ENCODE measurements around the gene PLCG2.

PLCG2 gene

GRCh38 chr16:81732699-81733098, 46.4 kb upstream of the PLCG2 start:
- Histone ChIP-seq H3K9ac (ENCODE audit: low read length) (no peak overlapping the region), H3K27me3 (ENCODE audit: low read depth, low read length) (no peaks in the 10 kb centered on the region), H2AFZ (ENCODE audit: low read depth, low read length) (no peak overlapping the region), H3K27ac (ENCODE audit: low read length) (no peak overlapping the region), H3K9me3 (ENCODE audit: insufficient read depth, low read length) (no peaks in the 10 kb centered on the region), H3K4me1 (ENCODE audit: low read length) (peaks cover 45% of the 10 kb centered on the region), H3K79me2 (ENCODE audit: low read length) (no peaks in the 10 kb centered on the region), H3K4me3 (ENCODE audit: low read length) (no peak overlapping the region), H3K4me2 (ENCODE audit: low read length) (no peak overlapping the region), H3K36me3 (replicated peaks; ENCODE audit: low read depth, low read length) (no peaks in the 10 kb centered on the region), H4K20me1 (ENCODE audit: insufficient read depth, low read length) (no peaks in the 10 kb centered on the region)
- TF ChIP-seq EZH2phosphoT487 (IDR thresholded peaks at IDR 0.05; ENCODE audit: low read depth): no peak
- TF ChIP-seq CTCF (IDR thresholded peaks at IDR 0.05; ENCODE audit: low read depth, low read length): peak; percentile 25; the same call in 1 of the 2 replicates

GRCh38 chr16:81733295-81733694, 45.8 kb upstream of the PLCG2 start:
- no peak overlapping the region for H3K9ac ChIP-seq (ENCODE audit: low read length)
- peaks cover 45% of the 10 kb centered on the region for H3K4me1 ChIP-seq (ENCODE audit: low read length)
- H3K9me3 ChIP-seq (ENCODE audit: insufficient read depth, low read length): no peaks in the 10 kb centered on the region
- H3K4me2 ChIP-seq (ENCODE audit: low read length): no peak overlapping the region
- no peak overlapping the region for H2AFZ ChIP-seq (ENCODE audit: low read depth, low read length)
- no peaks in the 10 kb centered on the region for H3K27me3 ChIP-seq (ENCODE audit: low read depth, low read length)
- H3K27ac ChIP-seq (ENCODE audit: low read length): no peak overlapping the region
- no peaks in the 10 kb centered on the region for H3K36me3 ChIP-seq (replicated peaks; ENCODE audit: low read depth, low read length)
- no peaks in the 10 kb centered on the region for H4K20me1 ChIP-seq (ENCODE audit: insufficient read depth, low read length)
- no peak overlapping the region for H3K4me3 ChIP-seq (ENCODE audit: low read length)
- TF ChIP-seq CTCF (IDR thresholded peaks at IDR 0.05; ENCODE audit: low read depth, low read length) (no peak), EZH2phosphoT487 (IDR thresholded peaks at IDR 0.05; ENCODE audit: low read depth) (no peak)
- H3K79me2 ChIP-seq (ENCODE audit: low read length): no peaks in the 10 kb centered on the region

GRCh38 chr16:81734632-81735434, 44.3 kb upstream of the PLCG2 start:
- Histone ChIP-seq H2AFZ (ENCODE audit: low read depth, low read length) (no peak overlapping the region), H3K4me3 (ENCODE audit: low read length) (no peak overlapping the region), H3K9ac (ENCODE audit: low read length) (no peak overlapping the region), H3K27me3 (ENCODE audit: low read depth, low read length) (no peaks in the 10 kb centered on the region), H3K4me2 (ENCODE audit: low read length) (no peak overlapping the region), H3K27ac (ENCODE audit: low read length) (no peak overlapping the region), H3K79me2 (ENCODE audit: low read length) (peaks cover 7% of the 10 kb centered on the region; the same call in 1 of the 2 replicates), H3K9me3 (ENCODE audit: insufficient read depth, low read length) (no peaks in the 10 kb centered on the region), H3K4me1 (ENCODE audit: low read length) (peaks cover 47% of the 10 kb centered on the region), H3K36me3 (replicated peaks; ENCODE audit: low read depth, low read length) (no peaks in the 10 kb centered on the region), H4K20me1 (ENCODE audit: insufficient read depth, low read length) (no peaks in the 10 kb centered on the region)
- TF ChIP-seq EZH2phosphoT487 (IDR thresholded peaks at IDR 0.05; ENCODE audit: low read depth): no peak
- TF ChIP-seq CTCF (IDR thresholded peaks at IDR 0.05; ENCODE audit: low read depth, low read length): no peak

GRCh38 chr16:81737885-81738536, 41.1 kb upstream of the PLCG2 start:
- H3K27ac ChIP-seq (ENCODE audit: low read length): peak overlapping the region; percentile 97
- no peaks in the 10 kb centered on the region for H3K36me3 ChIP-seq (replicated peaks; ENCODE audit: low read depth, low read length)
- peaks cover 15% of the 10 kb centered on the region for H3K79me2 ChIP-seq (ENCODE audit: low read length)
- H3K27me3 ChIP-seq (ENCODE audit: low read depth, low read length): no peaks in the 10 kb centered on the region
- peak overlapping the region; percentile 86; the same call in 1 of the 2 replicates for H2AFZ ChIP-seq (ENCODE audit: low read depth, low read length)
- peak overlapping the region; percentile 73 for H3K9ac ChIP-seq (ENCODE audit: low read length)
- H3K4me3 ChIP-seq (ENCODE audit: low read length): peak overlapping the region; percentile 78
- H3K9me3 ChIP-seq (ENCODE audit: insufficient read depth, low read length): no peaks in the 10 kb centered on the region
- H3K4me1 ChIP-seq (ENCODE audit: low read length): peaks cover 51% of the 10 kb centered on the region
- H4K20me1 ChIP-seq (ENCODE audit: insufficient read depth, low read length): no peaks in the 10 kb centered on the region
- H3K4me2 ChIP-seq (ENCODE audit: low read length): peak overlapping the region; percentile 99
- TF ChIP-seq CTCF (IDR thresholded peaks at IDR 0.05; ENCODE audit: low read depth, low read length) (peak; percentile 86), EZH2phosphoT487 (IDR thresholded peaks at IDR 0.05; ENCODE audit: low read depth) (no peak)

Data from OCI-LY3 (cell line).